DOHH2 (cell line): Measurements from ENCODE around the gene EML1.

ENCODE experiments used
- EZH2phosphoT487 ChIP-seq: fragments of 200-600 bp; sonication (generic); IDR thresholded peaks from 2 replicates; pipeline ENCODE4 v1.6.1; 2017; ENCODE audit warnings: borderline replicate concordance, mild to moderate bottlenecking, antibody characterized with exemption, low read length, moderate library complexity, mixed read lengths
- TF ChIP-seq, protein P1 (sequence below): fragments of 200-600 bp; sonication (generic); IDR thresholded peaks from one replicate; pipeline ENCODE4 v1.5.1; 2014; ENCODE audit warnings: antibody characterized with exemption, mild to moderate bottlenecking, low read depth, low read length; ENCODE audit not compliant: poor library complexity, severe bottlenecking

DNA sequence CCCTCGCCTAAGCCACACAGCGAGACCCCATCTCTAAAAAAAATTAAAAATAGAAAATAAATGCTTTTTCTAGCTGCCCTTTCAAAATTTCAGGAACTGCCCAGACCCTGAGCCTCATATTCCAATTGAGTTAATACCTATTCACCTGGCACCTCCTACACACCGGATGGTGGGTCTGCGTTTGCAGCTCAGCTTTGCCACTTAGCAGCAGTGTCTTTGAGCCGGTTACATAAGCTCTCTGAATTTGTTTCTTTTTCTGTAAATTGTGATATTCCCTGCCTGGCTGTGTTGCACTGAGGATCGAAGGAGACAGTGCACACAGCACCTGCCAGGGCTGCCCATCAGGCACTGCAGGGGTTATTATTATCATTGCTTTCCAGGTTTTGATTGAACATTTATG, 125.6 kb downstream of the EML1 start:
- TF ChIP-seq, protein P1, sequence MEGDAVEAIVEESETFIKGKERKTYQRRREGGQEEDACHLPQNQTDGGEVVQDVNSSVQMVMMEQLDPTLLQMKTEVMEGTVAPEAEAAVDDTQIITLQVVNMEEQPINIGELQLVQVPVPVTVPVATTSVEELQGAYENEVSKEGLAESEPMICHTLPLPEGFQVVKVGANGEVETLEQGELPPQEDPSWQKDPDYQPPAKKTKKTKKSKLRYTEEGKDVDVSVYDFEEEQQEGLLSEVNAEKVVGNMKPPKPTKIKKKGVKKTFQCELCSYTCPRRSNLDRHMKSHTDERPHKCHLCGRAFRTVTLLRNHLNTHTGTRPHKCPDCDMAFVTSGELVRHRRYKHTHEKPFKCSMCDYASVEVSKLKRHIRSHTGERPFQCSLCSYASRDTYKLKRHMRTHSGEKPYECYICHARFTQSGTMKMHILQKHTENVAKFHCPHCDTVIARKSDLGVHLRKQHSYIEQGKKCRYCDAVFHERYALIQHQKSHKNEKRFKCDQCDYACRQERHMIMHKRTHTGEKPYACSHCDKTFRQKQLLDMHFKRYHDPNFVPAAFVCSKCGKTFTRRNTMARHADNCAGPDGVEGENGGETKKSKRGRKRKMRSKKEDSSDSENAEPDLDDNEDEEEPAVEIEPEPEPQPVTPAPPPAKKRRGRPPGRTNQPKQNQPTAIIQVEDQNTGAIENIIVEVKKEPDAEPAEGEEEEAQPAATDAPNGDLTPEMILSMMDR = no peak
- no peak for TF ChIP-seq EZH2phosphoT487
